Fibroblast of lung (primary cell): ENCODE measurements around the gene CHKA. TPM values are rescaled to one million over a fixed set of nuclear protein-coding genes. Genes with fewer than 3 reads are reported as not detected.

ENCODE experiments used
- DNase-seq, 2 donors: peaks; one replicate each; pipeline versions ENCODE4 v3.0.0 to v3.0.0-alpha.2; 2010; ENCODE audit warnings: low read depth in 2 of 2
- H2AFZ ChIP-seq: 2 replicates; pipeline ENCODE4 v1.5.1; 2012; ENCODE audit warnings: low read length, control low read depth, inconsistent platforms
- H3K27ac ChIP-seq: 2 replicates; pipeline ENCODE4 v1.5.1; 2011; ENCODE audit warnings: low read length, control low read depth; ENCODE audit not compliant: insufficient read depth
- H3K27me3 ChIP-seq: 2 replicates; pipeline ENCODE4 v1.5.1; 2011; ENCODE audit warnings: mild to moderate bottlenecking, low read length; ENCODE audit not compliant: control insufficient read depth, insufficient read depth
- H3K36me3 ChIP-seq: 2 replicates; pipeline ENCODE4 v1.5.1; 2011; ENCODE audit warnings: low read length; ENCODE audit not compliant: control insufficient read depth, insufficient read depth
- H3K4me1 ChIP-seq: 2 replicates; pipeline ENCODE4 v1.5.1; 2011; ENCODE audit warnings: low read length; ENCODE audit not compliant: control insufficient read depth, insufficient read depth; ENCODE audit errors: extremely low read depth
- H3K4me2 ChIP-seq: 2 replicates; pipeline ENCODE4 v1.5.1; 2011; ENCODE audit warnings: low read length, control low read depth; ENCODE audit not compliant: insufficient read depth; ENCODE audit errors: extremely low read depth
- H3K4me3 ChIP-seq, 4 experiments: fragments of 200-600 bp in 1 of 4; sonication (generic) in 1 of 4; replicated peaks in 1 of 4; 2 replicates each; pipeline ENCODE4 v1.5.1; 2011 to 2016; ENCODE audit warnings: low read length in 4 of 4, low read depth in 3 of 4, mild to moderate bottlenecking in 3 of 4, control low read depth in 2 of 4, inconsistent platforms in 1 of 4, mixed read lengths in 1 of 4; ENCODE audit not compliant: insufficient read depth in 1 of 4; ENCODE audit errors: control extremely low read depth in 1 of 4
- H3K79me2 ChIP-seq: 2 replicates; pipeline ENCODE4 v1.5.1; 2012; ENCODE audit warnings: mild to moderate bottlenecking, low read length, inconsistent platforms; ENCODE audit not compliant: control insufficient read depth, insufficient read depth
- H3K9ac ChIP-seq: 2 replicates; pipeline ENCODE4 v1.5.1; 2011; ENCODE audit warnings: mild to moderate bottlenecking, low read length, control low read depth; ENCODE audit not compliant: insufficient read depth
- H3K9me3 ChIP-seq: 2 replicates; pipeline ENCODE4 v1.5.1; 2012; ENCODE audit warnings: low read depth, low read length; ENCODE audit not compliant: control insufficient read depth, insufficient read depth
- H4K20me1 ChIP-seq: 2 replicates; pipeline ENCODE4 v1.5.1; 2011; ENCODE audit warnings: low read length; ENCODE audit not compliant: control insufficient read depth, insufficient read depth; ENCODE audit errors: extremely low read depth
- EZH2 ChIP-seq: IDR thresholded peaks from 2 replicates; pipeline ENCODE4 v1.5.1; 2012; ENCODE audit warnings: low read length, control low read depth, mild to moderate bottlenecking; ENCODE audit errors: missing control alignments
- polyA plus RNA-seq, 2 donors: library from polyadenylated mRNA; depleted of rRNA in 1 of 2; stranded (reverse) in 1 of 2; unstranded in 1 of 2; fragments of >200 nt; gene quantifications; 2 replicates each; pipeline ENCODE4 v1.2.1, GENCODE V29; 2011 to 2012; ENCODE audit warnings: missing spikeins in 1 of 2
- total RNA-seq: library from RNA; depleted of rRNA; stranded (reverse); fragments of >200 nt; gene quantifications from 2 replicates; pipeline ENCODE4 v1.2.1, GENCODE V29; 2014
- TF ChIP-seq, protein P1 (sequence below), 2 donors: IDR thresholded peaks in 1 of 2; conservative IDR thresholded peaks in 1 of 2; 1 replicate in 1 of 2; 2 replicates in 1 of 2; pipeline ENCODE4 v1.5.1; 2011 to 2012; ENCODE audit warnings: low read length in 2 of 2, control low read depth in 1 of 2, inconsistent platforms in 1 of 2, low read depth in 1 of 2, mild to moderate bottlenecking in 1 of 2

The CHKA gene
- total and polyA plus RNA-seq, 2 donors (not counting 1 experiment from before 2014, with no cell fraction given) = 7.2 to 8.4 TPM

DNA sequence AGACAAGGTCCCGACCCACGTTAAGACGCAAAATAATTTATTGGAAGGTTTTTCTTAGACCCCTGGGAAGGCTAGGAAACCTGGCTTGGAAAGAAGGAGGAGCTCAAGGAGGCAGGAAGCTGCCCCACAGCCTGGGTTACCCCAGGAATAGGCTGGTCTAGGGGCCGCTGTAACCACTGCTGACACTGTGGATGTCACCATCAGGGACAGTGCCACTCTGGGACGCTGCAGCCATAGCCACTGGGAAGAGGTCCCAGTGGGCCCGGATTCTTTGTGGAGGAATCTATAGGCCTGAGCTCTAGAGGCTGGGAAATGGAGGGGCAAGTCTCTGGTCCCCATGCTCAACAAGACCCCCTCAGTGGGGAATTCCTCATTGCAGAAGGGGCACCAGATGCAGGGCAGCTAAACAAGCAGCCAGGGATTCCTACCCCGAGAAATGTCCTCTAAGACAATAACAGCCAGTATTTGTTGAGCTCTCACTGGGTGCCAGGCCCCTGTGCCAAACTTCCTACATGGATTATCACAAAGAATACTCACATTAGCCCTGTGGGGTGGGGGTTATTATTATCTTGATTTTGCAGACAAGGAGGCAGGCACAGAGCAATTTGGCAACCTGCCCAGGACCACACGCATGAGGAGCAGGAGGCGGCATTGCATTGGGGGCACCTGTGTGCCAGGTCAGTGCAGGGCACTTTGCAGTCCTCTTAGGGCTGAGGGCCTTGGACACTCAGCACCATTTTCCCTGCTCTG lies 19.5 kb upstream of the CHKA start:
- H3K4me2 ChIP-seq = no peak overlapping the region
- H3K9ac ChIP-seq = no peak overlapping the region
- no peak overlapping the region for H3K27ac ChIP-seq
- no peak overlapping the region for H2AFZ ChIP-seq
- H3K9me3 ChIP-seq = no peaks in the 10 kb centered on the region
- H3K36me3 ChIP-seq = no peaks in the 10 kb centered on the region
- H3K79me2 ChIP-seq = no peaks in the 10 kb centered on the region
- no peak for DNase-seq
- H3K4me3 ChIP-seq = no peak overlapping the region
- no peak for TF ChIP-seq EZH2
- TF ChIP-seq, protein P1, sequence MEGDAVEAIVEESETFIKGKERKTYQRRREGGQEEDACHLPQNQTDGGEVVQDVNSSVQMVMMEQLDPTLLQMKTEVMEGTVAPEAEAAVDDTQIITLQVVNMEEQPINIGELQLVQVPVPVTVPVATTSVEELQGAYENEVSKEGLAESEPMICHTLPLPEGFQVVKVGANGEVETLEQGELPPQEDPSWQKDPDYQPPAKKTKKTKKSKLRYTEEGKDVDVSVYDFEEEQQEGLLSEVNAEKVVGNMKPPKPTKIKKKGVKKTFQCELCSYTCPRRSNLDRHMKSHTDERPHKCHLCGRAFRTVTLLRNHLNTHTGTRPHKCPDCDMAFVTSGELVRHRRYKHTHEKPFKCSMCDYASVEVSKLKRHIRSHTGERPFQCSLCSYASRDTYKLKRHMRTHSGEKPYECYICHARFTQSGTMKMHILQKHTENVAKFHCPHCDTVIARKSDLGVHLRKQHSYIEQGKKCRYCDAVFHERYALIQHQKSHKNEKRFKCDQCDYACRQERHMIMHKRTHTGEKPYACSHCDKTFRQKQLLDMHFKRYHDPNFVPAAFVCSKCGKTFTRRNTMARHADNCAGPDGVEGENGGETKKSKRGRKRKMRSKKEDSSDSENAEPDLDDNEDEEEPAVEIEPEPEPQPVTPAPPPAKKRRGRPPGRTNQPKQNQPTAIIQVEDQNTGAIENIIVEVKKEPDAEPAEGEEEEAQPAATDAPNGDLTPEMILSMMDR (conservative IDR thresholded peaks at IDR 0.05 in 1 of 2, IDR thresholded peaks at IDR 0.05 in 1 of 2; ENCODE audit: low read depth in 1 of 2, low read length in 2 of 2) = no peak
- H4K20me1 ChIP-seq = no peaks in the 10 kb centered on the region
- no peaks in the 10 kb centered on the region for H3K27me3 ChIP-seq
- H3K4me1 ChIP-seq = no peaks in the 10 kb centered on the region

DNA sequence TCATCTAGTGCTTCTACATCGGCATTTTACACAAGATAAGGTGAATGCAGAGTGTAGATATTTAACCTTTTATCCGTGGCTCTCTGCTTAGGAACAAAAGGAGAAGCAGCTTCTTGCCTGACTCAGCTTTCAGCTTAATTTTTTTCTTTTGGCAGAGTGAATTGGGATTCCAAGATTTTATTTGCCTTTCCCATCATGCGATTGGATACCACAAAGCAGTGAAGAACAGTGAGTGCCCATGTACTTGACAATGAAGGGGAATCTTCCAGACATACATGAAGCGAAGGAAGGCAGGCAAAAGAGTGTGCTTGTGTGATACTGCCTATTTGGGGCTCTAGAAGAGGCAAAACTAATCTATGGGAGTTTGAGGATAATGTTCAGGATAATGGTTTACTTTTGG lies 17.0 kb upstream of the CHKA start:
- no peak for DNase-seq
- Histone ChIP-seq H3K36me3 (no peaks in the 10 kb centered on the region), H3K27ac (no peak overlapping the region), H3K4me1 (no peaks in the 10 kb centered on the region), H2AFZ (no peak overlapping the region), H3K9ac (no peak overlapping the region), H3K27me3 (no peaks in the 10 kb centered on the region), H3K4me3 (no peak overlapping the region), H3K4me2 (no peak overlapping the region), H3K79me2 (no peaks in the 10 kb centered on the region), H3K9me3 (no peaks in the 10 kb centered on the region), H4K20me1 (no peaks in the 10 kb centered on the region)
- no peak for TF ChIP-seq EZH2
- TF ChIP-seq, protein P1 (conservative IDR thresholded peaks at IDR 0.05 in 1 of 2, IDR thresholded peaks at IDR 0.05 in 1 of 2; ENCODE audit: low read depth in 1 of 2, low read length in 2 of 2) = no peak

- H3K27ac ChIP-seq = no peak overlapping the region
- H3K9ac ChIP-seq = no peak overlapping the region
- H3K4me1 ChIP-seq = no peaks in the 10 kb centered on the region
- no peaks in the 10 kb centered on the region for H3K9me3 ChIP-seq
- no peaks in the 10 kb centered on the region for H3K27me3 ChIP-seq
- H2AFZ ChIP-seq = no peak overlapping the region
- H3K79me2 ChIP-seq = no peaks in the 10 kb centered on the region
- H3K4me2 ChIP-seq = no peak overlapping the region
- H3K4me3 ChIP-seq = no peak overlapping the region
- DNase-seq = no peak
- no peaks in the 10 kb centered on the region for H4K20me1 ChIP-seq
- no peaks in the 10 kb centered on the region for H3K36me3 ChIP-seq
- no peak for TF ChIP-seq EZH2
- TF ChIP-seq, protein P1 (conservative IDR thresholded peaks at IDR 0.05 in 1 of 2, IDR thresholded peaks at IDR 0.05 in 1 of 2; ENCODE audit: low read depth in 1 of 2, low read length in 2 of 2) = no peak
These were observed 16.6 kb upstream of the CHKA start for GRCh38 chr11:68137833-68138232.
